ENCODE results near the gene CRTC3. TPM values are rescaled to one million over a fixed set of nuclear protein-coding genes. Genes with fewer than 3 reads are reported as not detected.
"Not testable (repeated sequence)": the region's sequence is repeated elsewhere in the genome, so short reads cannot be mapped to it uniquely, and the experiment has no call there.

CRTC3 gene
- total and polyA plus RNA-seq, 2 of the 13 experiments (the other 11 are each of a cell fraction or from before 2014, with no cell fraction given), result 8.4 to 11.8 TPM

- no peak for TF ChIP-seq ZFP36 (IDR thresholded peaks at IDR 0.05; ENCODE audit: borderline replicate concordance, low read depth, low read length, partially characterized antibody)
- TF ChIP-seq ZBTB7A (CRISPR knock-in tag; IDR thresholded peaks at IDR 0.05), result no peak
- TF ChIP-seq, protein P1, sequence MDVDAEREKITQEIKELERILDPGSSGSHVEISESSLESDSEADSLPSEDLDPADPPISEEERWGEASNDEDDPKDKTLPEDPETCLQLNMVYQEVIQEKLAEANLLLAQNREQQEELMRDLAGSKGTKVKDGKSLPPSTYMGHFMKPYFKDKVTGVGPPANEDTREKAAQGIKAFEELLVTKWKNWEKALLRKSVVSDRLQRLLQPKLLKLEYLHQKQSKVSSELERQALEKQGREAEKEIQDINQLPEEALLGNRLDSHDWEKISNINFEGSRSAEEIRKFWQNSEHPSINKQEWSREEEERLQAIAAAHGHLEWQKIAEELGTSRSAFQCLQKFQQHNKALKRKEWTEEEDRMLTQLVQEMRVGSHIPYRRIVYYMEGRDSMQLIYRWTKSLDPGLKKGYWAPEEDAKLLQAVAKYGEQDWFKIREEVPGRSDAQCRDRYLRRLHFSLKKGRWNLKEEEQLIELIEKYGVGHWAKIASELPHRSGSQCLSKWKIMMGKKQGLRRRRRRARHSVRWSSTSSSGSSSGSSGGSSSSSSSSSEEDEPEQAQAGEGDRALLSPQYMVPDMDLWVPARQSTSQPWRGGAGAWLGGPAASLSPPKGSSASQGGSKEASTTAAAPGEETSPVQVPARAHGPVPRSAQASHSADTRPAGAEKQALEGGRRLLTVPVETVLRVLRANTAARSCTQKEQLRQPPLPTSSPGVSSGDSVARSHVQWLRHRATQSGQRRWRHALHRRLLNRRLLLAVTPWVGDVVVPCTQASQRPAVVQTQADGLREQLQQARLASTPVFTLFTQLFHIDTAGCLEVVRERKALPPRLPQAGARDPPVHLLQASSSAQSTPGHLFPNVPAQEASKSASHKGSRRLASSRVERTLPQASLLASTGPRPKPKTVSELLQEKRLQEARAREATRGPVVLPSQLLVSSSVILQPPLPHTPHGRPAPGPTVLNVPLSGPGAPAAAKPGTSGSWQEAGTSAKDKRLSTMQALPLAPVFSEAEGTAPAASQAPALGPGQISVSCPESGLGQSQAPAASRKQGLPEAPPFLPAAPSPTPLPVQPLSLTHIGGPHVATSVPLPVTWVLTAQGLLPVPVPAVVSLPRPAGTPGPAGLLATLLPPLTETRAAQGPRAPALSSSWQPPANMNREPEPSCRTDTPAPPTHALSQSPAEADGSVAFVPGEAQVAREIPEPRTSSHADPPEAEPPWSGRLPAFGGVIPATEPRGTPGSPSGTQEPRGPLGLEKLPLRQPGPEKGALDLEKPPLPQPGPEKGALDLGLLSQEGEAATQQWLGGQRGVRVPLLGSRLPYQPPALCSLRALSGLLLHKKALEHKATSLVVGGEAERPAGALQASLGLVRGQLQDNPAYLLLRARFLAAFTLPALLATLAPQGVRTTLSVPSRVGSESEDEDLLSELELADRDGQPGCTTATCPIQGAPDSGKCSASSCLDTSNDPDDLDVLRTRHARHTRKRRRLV (CRISPR knock-in tag; IDR thresholded peaks at IDR 0.05), result no peak
- no peak for TF ChIP-seq IKZF4 (CRISPR knock-in tag; IDR thresholded peaks at IDR 0.05; ENCODE audit: borderline replicate concordance, low read depth, not compliant biosample characterization)
- TF ChIP-seq TBX3 (IDR thresholded peaks at IDR 0.05; ENCODE audit: borderline replicate concordance), result no peak
These were observed 16.3 kb upstream of the CRTC3 start (continued) for GRCh38 chr15:90513448-90513847.

DNA sequence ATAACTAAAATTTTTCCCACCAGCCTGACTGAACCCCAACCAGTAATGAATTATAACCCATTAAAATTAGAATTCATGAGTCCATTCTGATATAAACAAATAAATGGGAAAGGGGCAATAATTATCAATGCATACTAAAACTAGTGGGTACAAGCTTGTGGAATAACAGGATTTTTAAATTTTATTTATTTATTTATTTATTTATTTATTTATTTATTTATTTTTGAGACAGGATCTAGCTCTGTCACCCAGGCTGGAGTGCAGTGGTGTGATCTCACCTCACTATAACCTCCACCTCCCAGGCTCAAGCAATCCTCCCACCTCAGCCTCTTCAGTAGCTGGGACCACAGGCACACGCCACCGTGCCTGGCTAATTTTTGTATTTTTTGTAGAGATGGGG is 15.8 kb upstream of the CRTC3 start:
- not testable (repeated sequence) for FAIRE-seq

More for the DNA sequence above, 15.8 kb upstream of the CRTC3 start:
- H3K27me3 ChIP-seq (ENCODE audit: control insufficient read depth in 1 of 2, insufficient read depth in 2 of 2, low read length in 2 of 2); H3K9ac ChIP-seq (ENCODE audit: insufficient read depth, low read depth, low read length); H2AFZ ChIP-seq (ENCODE audit: low read length); CTCF ChIA-PET (ENCODE audit: low intra/inter-chr PET ratio, low total read pairs); DNase-seq (ENCODE audit: low spot score); H3K4me2 ChIP-seq (ENCODE audit: low read depth, low read length); H3K4me3 ChIP-seq (replicated peaks in 1 of 3; ENCODE audit: insufficient read depth in 1 of 3, low read depth in 2 of 3, low read length in 3 of 3); in situ Hi-C loops (cut with HindIII; ENCODE audit: extremely low pct_ligation_motif_present, low pct_unique_long_range_greater_than_20kb); H3K27ac ChIP-seq (ENCODE audit: extremely low read length, insufficient read depth, low read length); H3K79me2 ChIP-seq (ENCODE audit: insufficient read depth, low read length); intact Hi-C loops (cut with micrococcal nuclease; ENCODE audit: unreplicated experiment); H3K36me3 ChIP-seq (replicated peaks in 1 of 2; ENCODE audit: control insufficient read depth in 1 of 2, insufficient read depth in 2 of 2, low read length in 2 of 2); BruUV-seq (replicated peaks); H3K4me1 ChIP-seq (ENCODE audit: insufficient read depth, low read length); H4K20me1 ChIP-seq (ENCODE audit: insufficient read depth, low read length); POLR2A ChIA-PET; ATAC-seq: not testable (repeated sequence)
- TF ChIP-seq GFI1 (CRISPR knock-in tag; IDR thresholded peaks at IDR 0.05; ENCODE audit: borderline replicate concordance), result 0 out of 2 replicates have a peak, but pooled peaks have one; percentile 4
- peaks cover 14% of the 10 kb centered on the region; the same call in 1 of the 2 replicates for H3K9me3 ChIP-seq (ENCODE audit: low read length)
- 42% methylated on average over 2 of the region's 2 CpGs for WGBS (ENCODE audit: low lambda C conversion rate)
